ENCODE results near the gene ZSWIM3.

DNA sequence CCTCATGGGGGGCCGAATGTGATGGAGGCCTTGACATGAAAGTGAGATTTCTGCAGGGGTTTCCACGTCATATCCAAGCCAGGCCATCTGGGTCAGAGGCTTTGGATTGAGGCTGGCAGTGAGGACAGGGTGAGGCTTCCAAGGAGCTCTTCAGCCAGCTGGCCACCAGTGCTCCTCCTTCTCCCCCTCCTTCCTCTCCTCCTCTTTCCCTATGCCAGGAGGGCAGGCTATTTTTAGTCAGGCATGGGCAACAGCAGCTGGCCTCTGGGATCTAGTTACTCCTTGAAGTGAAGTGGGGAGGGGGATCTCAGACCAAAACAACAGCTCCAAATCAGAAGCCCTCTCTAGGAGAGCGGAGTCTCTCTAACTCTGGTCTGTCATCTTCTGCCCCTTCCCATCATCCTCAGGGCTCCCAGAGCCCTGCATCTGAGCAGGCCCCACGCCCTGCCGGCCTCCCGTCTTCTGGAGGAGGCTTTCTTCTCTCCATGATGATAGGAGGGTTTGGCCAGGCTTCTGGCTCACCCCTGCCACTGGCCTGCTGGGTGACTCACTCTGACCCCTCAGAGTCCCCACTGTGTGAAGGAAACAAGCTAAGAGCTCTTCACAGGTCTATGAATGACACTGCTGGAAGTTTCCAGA is 30.9 kb upstream of the ZSWIM3 start:
- TF ChIP-seq POLR2AphosphoS5 (IDR thresholded peaks at IDR 0.05; ENCODE audit: low read depth, low read length) (no peak), POLR2A (IDR thresholded peaks at IDR 0.05; ENCODE audit: low read depth, low read length) (no peak), TAF1 (IDR thresholded peaks at IDR 0.05; ENCODE audit: borderline replicate concordance, low read depth, low read length) (no peak)
